ENCODE measurements around the gene CDC16.

CDC16 gene

DNA sequence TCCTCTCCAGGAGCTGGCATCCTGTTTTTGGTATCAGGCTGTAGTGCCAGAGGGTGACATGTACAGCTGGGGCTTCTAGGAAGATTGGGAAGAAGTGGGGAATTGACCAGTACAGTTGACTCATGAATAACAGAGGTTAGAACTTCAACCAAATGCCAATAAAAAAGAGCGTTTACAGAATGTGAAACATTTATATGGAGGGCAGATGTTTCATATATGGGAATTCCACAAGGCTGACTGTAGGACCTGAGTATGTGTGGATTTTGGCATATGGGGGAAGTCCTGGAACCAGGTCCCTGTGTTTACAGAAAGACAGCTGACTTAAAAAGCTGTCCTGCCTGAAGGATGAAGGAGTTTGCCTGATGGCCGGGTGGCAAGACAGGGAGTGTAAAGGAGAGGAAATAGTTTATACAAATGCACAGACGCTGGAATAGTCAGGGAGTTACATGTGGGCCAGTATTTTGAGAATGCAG, 84.8 kb downstream of the CDC16 start:
- TF ChIP-seq ZNF274 (IDR thresholded peaks at IDR 0.05; ENCODE audit: low read depth, low read length): no peak

DNA sequence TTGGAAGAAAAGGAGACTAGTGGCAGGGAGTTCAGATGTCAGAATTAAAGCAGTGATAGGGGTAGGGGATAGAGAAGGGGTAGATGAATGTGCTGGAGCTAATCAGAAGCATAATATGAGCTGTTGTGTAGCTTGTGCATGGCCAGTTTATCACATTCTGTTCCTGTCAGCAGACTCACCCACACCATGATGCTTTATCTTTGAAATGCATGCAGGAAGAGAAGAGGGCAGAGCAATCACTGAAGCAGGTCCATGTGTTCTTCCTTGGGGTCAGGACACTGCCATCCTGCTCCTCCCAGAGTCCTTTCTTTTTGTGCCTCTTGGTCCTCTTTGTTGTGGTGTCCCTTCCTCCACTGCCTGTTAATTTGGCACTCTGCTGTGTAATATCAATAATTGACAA, 85.4 kb downstream of the CDC16 start:
- Histone ChIP-seq H3K4me1 (ENCODE audit: insufficient read depth, insufficient read length) (peaks cover 2% of the 10 kb centered on the region), H3K9me3 (ENCODE audit: insufficient read depth, low read length) (no peaks in the 10 kb centered on the region), H3K9ac (ENCODE audit: insufficient read length, low read depth) (no peak overlapping the region), H3K27me3 (ENCODE audit: insufficient read depth, insufficient read length) (no peaks in the 10 kb centered on the region), H3K36me3 (ENCODE audit: insufficient read depth, insufficient read length, low read length) (peaks cover 67% of the 10 kb centered on the region), H3K4me3 (ENCODE audit: insufficient read length, low read depth) (no peak overlapping the region)
- no peak for DNase-seq (ENCODE audit: low read depth, low spot score)
- TF ChIP-seq YY1 (IDR thresholded peaks at IDR 0.05; ENCODE audit: insufficient read depth, insufficient read length) (no peak), SUZ12 (IDR thresholded peaks at IDR 0.05; ENCODE audit: extremely low read depth, insufficient read depth, insufficient read length) (no peak), ZNF274 (IDR thresholded peaks at IDR 0.05; ENCODE audit: low read depth, low read length) (no peak)

More for the DNA sequence above, 84.8 kb downstream of the CDC16 start:
- Histone ChIP-seq H3K9ac (ENCODE audit: insufficient read length, low read depth) (no peak overlapping the region), H3K36me3 (ENCODE audit: insufficient read depth, insufficient read length, low read length) (peaks cover 61% of the 10 kb centered on the region), H3K4me3 (ENCODE audit: insufficient read length, low read depth) (no peak overlapping the region), H3K9me3 (ENCODE audit: insufficient read depth, low read length) (no peaks in the 10 kb centered on the region), H3K27me3 (ENCODE audit: insufficient read depth, insufficient read length) (no peaks in the 10 kb centered on the region), H3K4me1 (ENCODE audit: insufficient read depth, insufficient read length) (peaks cover 2% of the 10 kb centered on the region)
- DNase-seq (ENCODE audit: low read depth, low spot score): no peak

- no peak overlapping the region for H3K4me3 ChIP-seq (ENCODE audit: insufficient read length, low read depth)
- H3K9ac ChIP-seq (ENCODE audit: insufficient read length, low read depth): no peak overlapping the region
- no peak for TF ChIP-seq YY1 (IDR thresholded peaks at IDR 0.05; ENCODE audit: insufficient read depth, insufficient read length)
- TF ChIP-seq SUZ12 (IDR thresholded peaks at IDR 0.05; ENCODE audit: extremely low read depth, insufficient read depth, insufficient read length): no peak
- no peak for TF ChIP-seq ZNF274 (IDR thresholded peaks at IDR 0.05; ENCODE audit: low read depth, low read length)
- DNase-seq (ENCODE audit: low read depth, low spot score): no peak
- no peaks in the 10 kb centered on the region for H3K9me3 ChIP-seq (ENCODE audit: insufficient read depth, low read length)
- peaks cover 2% of the 10 kb centered on the region for H3K4me1 ChIP-seq (ENCODE audit: insufficient read depth, insufficient read length)
- H3K36me3 ChIP-seq (ENCODE audit: insufficient read depth, insufficient read length, low read length): peaks cover 79% of the 10 kb centered on the region
- H3K27me3 ChIP-seq (ENCODE audit: insufficient read depth, insufficient read length): no peaks in the 10 kb centered on the region
These were observed 86.6 kb downstream of the CDC16 start for GRCh38 chr13:114321256-114321655.

Measured in NT2/D1 (cell line).